Measurements from ENCODE around the gene TOM1L2. TPM values are rescaled to one million over a fixed set of nuclear protein-coding genes. Genes with fewer than 3 reads are reported as not detected.
"Not testable (repeated sequence)": the region's sequence is repeated elsewhere in the genome, so short reads cannot be mapped to it uniquely, and the experiment has no call there.

The TOM1L2 gene
- total RNA-seq, 1 experiment from 2014 or later: 45.2 TPM

DNA sequence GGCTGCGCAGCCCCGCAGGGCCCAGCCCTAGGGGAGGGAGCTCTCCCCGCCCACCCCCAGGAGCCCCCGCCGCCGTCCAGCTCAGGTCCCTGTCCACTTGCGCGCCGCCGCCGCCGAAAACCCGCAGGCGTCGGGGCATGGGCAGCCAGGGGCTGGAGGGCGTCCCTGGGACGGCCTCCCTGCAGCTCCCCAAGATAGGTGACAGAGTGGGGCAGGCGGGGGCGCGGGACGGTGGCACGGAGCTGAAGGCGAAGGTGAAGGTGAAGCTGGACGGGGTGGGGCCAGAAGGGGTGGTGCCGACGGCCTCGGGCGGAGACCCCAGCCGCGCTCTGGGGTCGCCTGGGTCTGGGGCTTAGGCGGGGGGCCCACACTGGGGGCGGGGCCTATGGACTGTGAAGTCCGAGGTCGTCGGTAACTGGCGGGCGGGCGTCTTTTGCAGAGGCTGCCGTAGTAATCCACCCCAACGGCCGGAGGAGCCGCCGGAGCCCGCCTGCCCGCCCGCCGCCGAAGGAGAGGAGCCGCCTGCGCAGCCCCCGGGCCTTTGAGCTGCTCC lies 162.6 kb downstream of the TOM1L2 start:
- peak; percentile 2 for ATAC-seq
- BruUV-seq (replicated peaks): no TSS peak
- intact Hi-C loops (cut with micrococcal nuclease; ENCODE audit: unreplicated experiment) (loop anchor here (5.0 kb wide), 1 partner anchor 48 kb away; no protein-coding TSS in a partner anchor), in situ Hi-C loops (cut with HindIII; ENCODE audit: low pct_unique_long_range_greater_than_20kb, low sequenced_read_pairs) (no loop called here)
- ChIA-PET CTCF (interaction anchor here (0.7 kb wide), 1 partner anchor 110 kb away, joined by 3 read pairs; no protein-coding TSS in a partner anchor), POLR2A (interaction anchor here (0.7 kb wide), 1 partner anchor 131 kb away, joined by 10 read pairs; no protein-coding TSS in a partner anchor)
- no peaks in the 10 kb centered on the region for H3K9me3 ChIP-seq (ENCODE audit: control insufficient read depth, insufficient read depth, low read depth, low read length)
- peaks cover 60% of the 10 kb centered on the region for H3K4me1 ChIP-seq (ENCODE audit: control insufficient read depth, insufficient read depth, low read length)
- H3K27me3 ChIP-seq (ENCODE audit: control insufficient read depth, insufficient read depth, low read length): no peaks in the 10 kb centered on the region
- peak overlapping the region; percentile 73; the same call in 1 of the 2 replicates for H3K27ac ChIP-seq (ENCODE audit: low read length)
- no peaks in the 10 kb centered on the region; the same call in none of the 2 replicates for H3K36me3 ChIP-seq (ENCODE audit: control insufficient read depth, insufficient read depth, low read length)
- no peak for DNase-seq (ENCODE audit: low read depth, low spot score)
- TF ChIP-seq TCF7L2 (IDR thresholded peaks at IDR 0.05; ENCODE audit: low read depth, low read length): no peak
- TF ChIP-seq SIN3A (IDR thresholded peaks at IDR 0.05; ENCODE audit: borderline replicate concordance, insufficient read depth, low read depth, low read length): no peak
- TF ChIP-seq, protein P1, sequence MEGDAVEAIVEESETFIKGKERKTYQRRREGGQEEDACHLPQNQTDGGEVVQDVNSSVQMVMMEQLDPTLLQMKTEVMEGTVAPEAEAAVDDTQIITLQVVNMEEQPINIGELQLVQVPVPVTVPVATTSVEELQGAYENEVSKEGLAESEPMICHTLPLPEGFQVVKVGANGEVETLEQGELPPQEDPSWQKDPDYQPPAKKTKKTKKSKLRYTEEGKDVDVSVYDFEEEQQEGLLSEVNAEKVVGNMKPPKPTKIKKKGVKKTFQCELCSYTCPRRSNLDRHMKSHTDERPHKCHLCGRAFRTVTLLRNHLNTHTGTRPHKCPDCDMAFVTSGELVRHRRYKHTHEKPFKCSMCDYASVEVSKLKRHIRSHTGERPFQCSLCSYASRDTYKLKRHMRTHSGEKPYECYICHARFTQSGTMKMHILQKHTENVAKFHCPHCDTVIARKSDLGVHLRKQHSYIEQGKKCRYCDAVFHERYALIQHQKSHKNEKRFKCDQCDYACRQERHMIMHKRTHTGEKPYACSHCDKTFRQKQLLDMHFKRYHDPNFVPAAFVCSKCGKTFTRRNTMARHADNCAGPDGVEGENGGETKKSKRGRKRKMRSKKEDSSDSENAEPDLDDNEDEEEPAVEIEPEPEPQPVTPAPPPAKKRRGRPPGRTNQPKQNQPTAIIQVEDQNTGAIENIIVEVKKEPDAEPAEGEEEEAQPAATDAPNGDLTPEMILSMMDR (IDR thresholded peaks at IDR 0.05): no peak
- no peak for TF ChIP-seq POLR2AphosphoS5 (IDR thresholded peaks at IDR 0.05; ENCODE audit: low read depth, low read length)
- TF ChIP-seq, protein P2, sequence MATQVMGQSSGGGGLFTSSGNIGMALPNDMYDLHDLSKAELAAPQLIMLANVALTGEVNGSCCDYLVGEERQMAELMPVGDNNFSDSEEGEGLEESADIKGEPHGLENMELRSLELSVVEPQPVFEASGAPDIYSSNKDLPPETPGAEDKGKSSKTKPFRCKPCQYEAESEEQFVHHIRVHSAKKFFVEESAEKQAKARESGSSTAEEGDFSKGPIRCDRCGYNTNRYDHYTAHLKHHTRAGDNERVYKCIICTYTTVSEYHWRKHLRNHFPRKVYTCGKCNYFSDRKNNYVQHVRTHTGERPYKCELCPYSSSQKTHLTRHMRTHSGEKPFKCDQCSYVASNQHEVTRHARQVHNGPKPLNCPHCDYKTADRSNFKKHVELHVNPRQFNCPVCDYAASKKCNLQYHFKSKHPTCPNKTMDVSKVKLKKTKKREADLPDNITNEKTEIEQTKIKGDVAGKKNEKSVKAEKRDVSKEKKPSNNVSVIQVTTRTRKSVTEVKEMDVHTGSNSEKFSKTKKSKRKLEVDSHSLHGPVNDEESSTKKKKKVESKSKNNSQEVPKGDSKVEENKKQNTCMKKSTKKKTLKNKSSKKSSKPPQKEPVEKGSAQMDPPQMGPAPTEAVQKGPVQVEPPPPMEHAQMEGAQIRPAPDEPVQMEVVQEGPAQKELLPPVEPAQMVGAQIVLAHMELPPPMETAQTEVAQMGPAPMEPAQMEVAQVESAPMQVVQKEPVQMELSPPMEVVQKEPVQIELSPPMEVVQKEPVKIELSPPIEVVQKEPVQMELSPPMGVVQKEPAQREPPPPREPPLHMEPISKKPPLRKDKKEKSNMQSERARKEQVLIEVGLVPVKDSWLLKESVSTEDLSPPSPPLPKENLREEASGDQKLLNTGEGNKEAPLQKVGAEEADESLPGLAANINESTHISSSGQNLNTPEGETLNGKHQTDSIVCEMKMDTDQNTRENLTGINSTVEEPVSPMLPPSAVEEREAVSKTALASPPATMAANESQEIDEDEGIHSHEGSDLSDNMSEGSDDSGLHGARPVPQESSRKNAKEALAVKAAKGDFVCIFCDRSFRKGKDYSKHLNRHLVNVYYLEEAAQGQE (IDR thresholded peaks at IDR 0.05; ENCODE audit: insufficient read depth in 1 of 2, low read depth in 2 of 2, low read length in 1 of 2): no peak
- peak overlapping the region in 1 of 2 experiments; percentile 7; a peak in 1 of 4 replicates for H3K4me3 ChIP-seq (ENCODE audit: low read depth in 2 of 2, low read length in 2 of 2)

DNA sequence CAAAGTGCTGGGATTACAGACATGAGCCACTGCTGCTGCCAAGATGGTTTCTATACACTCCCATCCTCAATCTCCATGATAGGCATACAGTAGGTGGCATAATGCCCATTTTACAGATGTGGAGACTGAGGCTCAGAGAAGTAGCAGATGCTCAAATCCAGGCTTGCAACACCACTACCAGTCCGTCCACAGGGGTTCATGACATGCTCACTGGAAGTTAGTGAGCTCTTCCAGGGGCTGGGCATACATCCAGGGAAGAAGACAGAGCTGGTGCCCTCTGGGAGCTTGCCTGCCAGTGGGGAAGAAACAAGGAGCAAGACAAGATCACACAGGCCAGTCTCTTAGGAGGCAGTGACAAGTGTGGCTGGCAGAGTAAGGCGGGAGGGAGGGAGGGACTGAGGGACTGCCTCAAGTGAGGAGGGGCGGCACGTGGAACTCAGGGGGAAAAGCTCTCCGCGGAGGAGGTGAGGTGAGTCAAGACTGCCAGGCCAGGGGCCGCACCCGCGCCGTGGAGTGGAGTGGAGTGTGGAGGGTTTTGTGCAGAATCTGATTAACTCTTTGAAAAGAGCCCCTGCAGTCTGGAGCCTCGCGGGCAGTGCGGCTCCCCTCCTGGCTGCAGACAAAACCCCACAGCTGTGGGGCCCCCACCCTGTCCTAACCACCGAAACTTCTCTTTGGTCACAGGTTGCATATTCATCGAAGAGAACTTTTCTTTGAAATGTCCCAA lies 163.3 kb downstream of the TOM1L2 start:
- Histone ChIP-seq H3K4me1 (ENCODE audit: control insufficient read depth, insufficient read depth, low read length) (peaks cover 55% of the 10 kb centered on the region), H3K4me3 (ENCODE audit: low read depth in 2 of 2, low read length in 2 of 2) (no peak overlapping the region), H3K9me3 (ENCODE audit: control insufficient read depth, insufficient read depth, low read depth, low read length) (no peaks in the 10 kb centered on the region), H3K27me3 (ENCODE audit: control insufficient read depth, insufficient read depth, low read length) (no peaks in the 10 kb centered on the region), H3K36me3 (ENCODE audit: control insufficient read depth, insufficient read depth, low read length) (no peaks in the 10 kb centered on the region; the same call in none of the 2 replicates), H3K27ac (ENCODE audit: low read length) (peak overlapping the region; percentile 48; the same call in 1 of the 2 replicates)
- CTCF ChIA-PET: no interaction called here
- in situ Hi-C loops (cut with HindIII; ENCODE audit: low pct_unique_long_range_greater_than_20kb, low sequenced_read_pairs): no loop called here
- TF ChIP-seq POLR2AphosphoS5 (IDR thresholded peaks at IDR 0.05; ENCODE audit: low read depth, low read length): 0 out of 2 replicates have a peak, but pooled peaks have one; percentile 2
- TF ChIP-seq, protein P2 (IDR thresholded peaks at IDR 0.05; ENCODE audit: insufficient read depth in 1 of 2, low read depth in 2 of 2, low read length in 1 of 2): no peak
- POLR2A ChIA-PET: interaction anchor here (0.7 kb wide), 1 partner anchor 130 kb away, joined by 10 read pairs; no protein-coding TSS in a partner anchor
- BruUV-seq (replicated peaks): no TSS peak
- DNase-seq (ENCODE audit: low read depth, low spot score) (no peak), ATAC-seq (no peak)
- intact Hi-C loops (cut with micrococcal nuclease; ENCODE audit: unreplicated experiment): no loop called here

DNA sequence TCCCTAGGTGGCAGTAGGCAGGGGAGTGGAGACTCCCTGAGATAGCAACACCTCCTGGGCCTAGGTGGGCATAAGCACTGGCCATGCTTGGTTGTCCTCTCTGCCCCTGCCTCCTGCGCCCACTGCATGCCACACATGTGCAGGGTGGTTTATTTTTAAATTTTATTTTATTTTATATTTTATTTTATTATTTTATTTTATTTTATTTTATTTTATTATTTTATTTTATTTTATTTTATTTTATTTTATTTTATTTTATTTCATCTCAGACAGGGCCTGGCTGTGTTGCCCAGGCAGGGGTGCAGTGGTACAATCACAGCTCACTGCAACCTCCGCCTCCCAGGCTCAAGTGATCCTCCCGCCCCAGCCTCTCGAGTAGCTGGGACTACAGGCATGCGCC lies 164.0 kb downstream of the TOM1L2 start:
- CTCF ChIA-PET; DNase-seq (ENCODE audit: low read depth, low spot score); H3K4me3 ChIP-seq (ENCODE audit: low read depth in 2 of 2, low read length in 2 of 2); H3K36me3 ChIP-seq (ENCODE audit: control insufficient read depth, insufficient read depth, low read length); in situ Hi-C loops (cut with HindIII; ENCODE audit: low pct_unique_long_range_greater_than_20kb, low sequenced_read_pairs); intact Hi-C loops (cut with micrococcal nuclease; ENCODE audit: unreplicated experiment); BruUV-seq (replicated peaks); H3K27me3 ChIP-seq (ENCODE audit: control insufficient read depth, insufficient read depth, low read length); ATAC-seq; H3K9me3 ChIP-seq (ENCODE audit: control insufficient read depth, insufficient read depth, low read depth, low read length); POLR2A ChIA-PET: not testable (repeated sequence)
- peaks cover 52% of the 10 kb centered on the region for H3K4me1 ChIP-seq (ENCODE audit: control insufficient read depth, insufficient read depth, low read length)
- H3K27ac ChIP-seq (ENCODE audit: low read length): peak overlapping the region; percentile 39

All from Panc1 (cell line).